Activated naive CD8-positive, alpha-beta T cell treated with anti-CD3 and anti-CD28 coated beads for 36 hours (primary cell): ENCODE data around the gene FAM107B. TPM values are rescaled to one million over a fixed set of nuclear protein-coding genes. Genes with fewer than 3 reads are reported as not detected.

ENCODE experiments used
- DNase-seq: peaks from one replicate; pipeline ENCODE4 v3.0.0; 2021
- H3K27ac Mint-ChIP-seq: one replicate; pipeline ENCODE4 v1.8.0; 2022; ENCODE audit warnings: mild to moderate bottlenecking, moderate library complexity, mixed read lengths
- H3K27me3 Mint-ChIP-seq: one replicate; pipeline ENCODE4 v1.8.0; 2022; ENCODE audit warnings: mild to moderate bottlenecking, mixed read lengths
- H3K36me3 Mint-ChIP-seq: one replicate; pipeline ENCODE4 v1.8.0; 2021; ENCODE audit warnings: mild to moderate bottlenecking, mixed read lengths
- H3K4me1 Mint-ChIP-seq: one replicate; pipeline ENCODE4 v1.8.0; 2021; ENCODE audit warnings: mixed read lengths
- H3K4me3 Mint-ChIP-seq: one replicate; pipeline ENCODE4 v1.8.0; 2022; ENCODE audit warnings: mild to moderate bottlenecking, moderate library complexity, mixed read lengths
- H3K9me3 Mint-ChIP-seq: one replicate; pipeline ENCODE4 v1.8.0; 2022; ENCODE audit warnings: mixed read lengths
- total RNA-seq, 2 experiments: library from RNA; stranded (reverse); gene quantifications; one replicate each; pipeline ENCODE4 v1.2.3, GENCODE V29; 2021

Gene FAM107B
- total RNA-seq, 2 experiments from 2014 or later, result 195 to 203 TPM

GRCh38 chr10:14476641-14477407 lies 297.9 kb downstream of the FAM107B start:
- H3K9me3 Mint-ChIP-seq, result no peaks in the 10 kb centered on the region
- H3K36me3 Mint-ChIP-seq, result no peaks in the 10 kb centered on the region
- peaks cover 9% of the 10 kb centered on the region for H3K27me3 Mint-ChIP-seq
- no peak overlapping the region for H3K4me3 Mint-ChIP-seq
- H3K4me1 Mint-ChIP-seq, result no peaks in the 10 kb centered on the region
- no peak overlapping the region for H3K27ac Mint-ChIP-seq
- no peak for DNase-seq

GRCh38 chr10:14476006-14476405 lies 298.7 kb downstream of the FAM107B start:
- DNase-seq, result no peak
- H3K27me3 Mint-ChIP-seq, result peaks cover 9% of the 10 kb centered on the region
- H3K27ac Mint-ChIP-seq, result no peak overlapping the region
- H3K9me3 Mint-ChIP-seq, result no peaks in the 10 kb centered on the region
- H3K36me3 Mint-ChIP-seq, result no peaks in the 10 kb centered on the region
- H3K4me3 Mint-ChIP-seq, result no peak overlapping the region
- H3K4me1 Mint-ChIP-seq, result no peaks in the 10 kb centered on the region

GRCh38 chr10:14474656-14475055 lies 300.0 kb downstream of the FAM107B start:
- Mint-ChIP-seq H3K27me3 (peaks cover 9% of the 10 kb centered on the region), H3K36me3 (no peaks in the 10 kb centered on the region), H3K4me3 (no peak overlapping the region), H3K9me3 (no peaks in the 10 kb centered on the region), H3K27ac (no peak overlapping the region), H3K4me1 (no peaks in the 10 kb centered on the region)
- DNase-seq, result no peak

- H3K27ac Mint-ChIP-seq, result no peak overlapping the region
- no peaks in the 10 kb centered on the region for H3K9me3 Mint-ChIP-seq
- H3K4me3 Mint-ChIP-seq, result no peak overlapping the region
- no peaks in the 10 kb centered on the region for H3K36me3 Mint-ChIP-seq
- DNase-seq, result no peak
- peaks cover 7% of the 10 kb centered on the region for H3K27me3 Mint-ChIP-seq
- H3K4me1 Mint-ChIP-seq, result no peaks in the 10 kb centered on the region
Measured at GRCh38 chr10:14470920-14471319, 303.8 kb downstream of the FAM107B start.

- no peaks in the 10 kb centered on the region for H3K27me3 Mint-ChIP-seq
- H3K27ac Mint-ChIP-seq, result no peak overlapping the region
- peaks cover 3% of the 10 kb centered on the region for H3K36me3 Mint-ChIP-seq
- H3K4me3 Mint-ChIP-seq, result no peak overlapping the region
- no peaks in the 10 kb centered on the region for H3K4me1 Mint-ChIP-seq
- H3K9me3 Mint-ChIP-seq, result peaks cover 5% of the 10 kb centered on the region
- no peak for DNase-seq
Measured at GRCh38 chr10:14468726-14469125, 306.0 kb downstream of the FAM107B start.

Other genes starting within 250 kb of the FAM107B start
- 1 to 10 TPM in 1 of 2 experiments, under 1 TPM in 1; 0.96 to 1.6 TPM for gene CDNF, start 63.1 kb upstream of the FAM107B start, total RNA-seq
- gene HSPA14, start 63.4 kb upstream of the FAM107B start, total RNA-seq, result 10 to 100 TPM; 45.9 to 50.5 TPM
- gene MSANTD7, start 63.4 kb upstream of the FAM107B start, total RNA-seq, result 10 to 100 TPM; 26.4 to 26.5 TPM
- gene SUV39H2, start 104.0 kb upstream of the FAM107B start, total RNA-seq, result 10 to 100 TPM; 43.8 to 46.0 TPM
- gene DCLRE1C, start 179.2 kb upstream of the FAM107B start, total RNA-seq, result 10 to 100 TPM; 19.8 to 21.4 TPM
- 1 to 10 TPM in 1 of 2 experiments, under 1 TPM in 1; 0.92 to 1.1 TPM for gene MEIG1, start 184.5 kb upstream of the FAM107B start, total RNA-seq